GM23248 (cell line): ENCODE results near the gene LRRC45.

Experiments used
- EZH2 ChIP-seq: fragments of 200-600 bp; sonication (generic); IDR thresholded peaks from 2 replicates; pipeline ENCODE4 v1.6.1; 2018; ENCODE audit warnings: antibody characterized with exemption, mild to moderate bottlenecking; ENCODE audit not compliant: insufficient read depth, poor library complexity, severe bottlenecking
- EZH2phosphoT487 ChIP-seq: fragments of 200-600 bp; sonication (generic); IDR thresholded peaks from 2 replicates; pipeline ENCODE4 v1.6.1; 2018; ENCODE audit warnings: antibody characterized with exemption, moderate library complexity, mild to moderate bottlenecking, low read depth; ENCODE audit not compliant: insufficient read depth

DNA sequence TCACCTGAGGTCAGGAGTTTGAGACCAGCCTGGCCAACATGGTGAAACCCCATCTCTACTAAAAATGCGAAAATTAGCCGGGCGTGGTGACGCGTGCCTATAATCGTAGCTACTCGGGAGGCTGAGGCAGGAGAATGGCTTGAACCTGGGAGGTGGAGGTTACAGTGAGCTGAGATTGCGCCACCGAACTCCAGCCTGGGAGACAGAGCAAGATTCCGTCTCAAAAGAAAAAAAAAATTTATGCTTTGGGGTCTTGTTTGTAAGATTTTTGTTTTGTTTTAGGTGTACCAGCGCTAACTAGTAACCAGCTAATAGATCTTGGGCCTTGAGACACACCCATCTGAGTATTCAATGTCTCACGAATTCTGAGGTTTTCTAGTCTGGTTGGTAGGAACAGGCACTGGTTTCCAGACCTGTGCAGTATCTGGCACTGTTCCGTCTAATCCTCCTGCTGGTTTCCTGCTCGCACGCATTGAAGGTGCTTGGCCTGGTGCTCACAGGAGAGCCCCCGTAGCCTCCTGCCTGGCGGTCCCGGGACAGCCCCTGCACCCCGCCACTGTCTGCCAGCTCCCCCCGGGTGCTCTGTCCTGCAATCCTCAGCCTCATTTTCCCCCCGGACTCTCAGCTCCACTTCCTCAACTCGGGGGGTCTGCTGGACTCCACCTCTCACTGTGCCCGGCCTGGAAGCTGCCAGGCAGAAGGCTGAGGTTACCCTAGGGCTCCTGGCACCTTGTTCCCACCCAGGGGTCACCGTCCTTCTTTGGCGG, 53.1 kb downstream of the LRRC45 start:
- TF ChIP-seq EZH2 (no peak), EZH2phosphoT487 (no peak)
